GM19023 (cell line): ENCODE data around the gene STPG2.

Source experiments
- ATAC-seq: cut with Tn5 transposase; IDR thresholded peaks from one replicate; pipeline ENCODE4 v1.9.1; 2021; ENCODE audit warnings: mild to moderate bottlenecking, moderate library complexity; ENCODE audit not compliant: unreplicated experiment

Gene STPG2

GRCh38 chr4:97845758-97846157 lies 297.5 kb downstream of the STPG2 start:
- no peak for ATAC-seq

DNA sequence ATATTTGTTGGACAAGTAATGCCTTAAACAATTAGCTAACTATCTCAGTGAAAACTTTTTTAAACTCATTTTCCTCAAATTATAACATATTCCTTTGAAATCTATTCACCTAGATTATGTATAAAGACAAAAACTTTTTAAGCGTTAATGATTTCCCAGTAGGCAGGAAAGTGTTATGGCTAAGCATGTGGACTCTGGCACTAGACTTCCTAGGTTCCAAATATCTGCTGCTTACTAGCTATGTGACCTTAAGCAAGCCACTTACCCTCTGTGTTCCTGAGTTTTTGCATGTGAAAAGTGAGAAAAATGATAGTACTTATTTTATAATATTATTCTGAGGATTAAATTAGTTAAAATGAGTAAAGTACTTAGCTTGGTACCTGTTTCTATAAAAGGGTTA lies 301.8 kb downstream of the STPG2 start:
- ATAC-seq = no peak

DNA sequence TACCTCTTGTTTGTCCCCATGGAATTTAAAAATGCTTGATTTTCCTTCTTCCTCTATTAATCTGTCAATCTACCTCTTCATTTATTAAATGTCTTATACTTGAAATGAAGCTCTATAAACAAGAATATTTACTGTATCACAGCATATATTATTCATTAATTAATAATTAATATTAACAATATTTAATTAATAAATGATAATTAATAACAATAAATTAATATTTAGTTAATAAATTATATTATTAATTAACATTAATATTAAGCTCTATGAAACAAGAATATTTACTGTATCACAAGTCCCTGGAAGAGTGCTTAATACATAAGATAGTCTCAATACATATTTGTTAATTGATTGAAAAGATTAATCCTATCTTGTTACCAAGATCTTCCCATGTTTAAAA lies 306.6 kb downstream of the STPG2 start:
- ATAC-seq = no peak

DNA sequence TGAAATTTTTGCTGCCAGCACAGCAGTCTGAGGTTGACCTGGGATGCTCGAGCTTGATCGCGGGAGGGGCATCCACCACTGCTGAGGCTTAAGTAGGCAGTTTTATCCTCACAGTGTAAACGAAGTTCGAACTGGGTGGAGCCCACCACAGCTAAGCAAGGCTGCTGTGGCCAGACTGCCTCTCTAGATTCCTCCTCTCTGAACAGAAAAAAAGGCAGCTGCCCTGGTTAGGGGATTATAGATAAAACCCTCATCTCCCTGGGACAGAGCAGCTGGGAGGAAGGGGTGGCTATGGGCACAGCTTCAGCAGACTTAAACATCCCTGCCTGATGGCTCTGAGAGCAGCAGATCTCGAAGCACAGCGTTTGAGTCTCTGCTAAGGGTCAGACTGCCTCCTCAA lies 314.6 kb downstream of the STPG2 start:
- no peak for ATAC-seq

GRCh38 chr4:97819294-97819693 lies 324.0 kb downstream of the STPG2 start:
- no peak for ATAC-seq

GRCh38 chr4:97812768-97813167 lies 330.5 kb downstream of the STPG2 start:
- no peak for ATAC-seq

DNA sequence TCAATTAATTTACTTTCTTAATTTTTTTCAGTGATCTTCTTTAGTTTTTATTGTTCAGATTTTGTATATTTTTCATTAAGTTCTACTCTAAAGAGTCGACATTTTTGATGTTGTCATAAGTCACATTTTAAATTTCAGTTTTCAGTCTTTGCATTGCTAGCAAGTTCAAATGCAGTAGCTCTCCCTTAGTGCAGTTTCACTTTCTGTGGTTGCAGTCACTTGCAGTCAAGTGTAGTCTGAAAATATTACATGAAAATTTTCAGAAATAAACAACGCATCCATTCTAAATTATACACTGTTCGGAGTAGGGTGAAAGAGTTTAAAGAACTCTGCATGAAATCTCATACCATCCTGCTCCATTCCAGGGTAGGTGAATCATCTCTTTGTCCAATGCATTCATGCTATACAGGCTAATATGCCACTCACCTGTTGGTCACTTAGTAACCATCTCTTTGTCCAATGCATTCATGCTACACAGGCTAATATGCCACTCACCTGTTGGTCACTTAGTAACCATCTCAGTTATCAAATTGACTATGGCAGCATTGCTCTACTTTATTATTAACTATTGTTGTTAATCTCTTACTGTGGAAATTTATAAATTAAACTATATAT lies 356.9 kb downstream of the STPG2 start:
- no peak for ATAC-seq

- no peak for ATAC-seq
These were observed 365.1 kb downstream of the STPG2 start for GRCh38 chr4:97778174-97778573.

GRCh38 chr4:97774347-97774989 lies 368.8 kb downstream of the STPG2 start:
- no peak for ATAC-seq

DNA sequence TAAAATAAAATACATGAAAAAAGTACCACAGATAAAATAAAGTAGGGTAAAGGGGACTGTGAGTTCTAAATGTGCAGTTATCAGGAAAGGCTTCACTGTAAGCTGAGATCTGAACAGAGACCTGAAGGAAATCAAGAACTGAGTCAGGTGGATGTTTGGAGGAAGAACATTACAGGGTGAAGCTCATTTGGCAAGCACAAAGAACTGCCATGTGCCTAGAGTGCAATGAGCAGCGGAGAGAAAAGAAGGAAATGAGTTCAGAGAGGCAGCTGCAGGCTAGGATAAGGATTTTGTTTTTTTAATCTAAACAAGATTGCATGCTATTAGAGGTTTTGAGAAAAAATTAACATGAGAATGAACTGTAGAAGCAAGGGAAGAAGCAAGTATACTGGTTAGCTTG lies 373.1 kb downstream of the STPG2 start:
- ATAC-seq = no peak

- ATAC-seq = no peak
These were observed 381.2 kb downstream of the STPG2 start for GRCh38 chr4:97762115-97762512.

DNA sequence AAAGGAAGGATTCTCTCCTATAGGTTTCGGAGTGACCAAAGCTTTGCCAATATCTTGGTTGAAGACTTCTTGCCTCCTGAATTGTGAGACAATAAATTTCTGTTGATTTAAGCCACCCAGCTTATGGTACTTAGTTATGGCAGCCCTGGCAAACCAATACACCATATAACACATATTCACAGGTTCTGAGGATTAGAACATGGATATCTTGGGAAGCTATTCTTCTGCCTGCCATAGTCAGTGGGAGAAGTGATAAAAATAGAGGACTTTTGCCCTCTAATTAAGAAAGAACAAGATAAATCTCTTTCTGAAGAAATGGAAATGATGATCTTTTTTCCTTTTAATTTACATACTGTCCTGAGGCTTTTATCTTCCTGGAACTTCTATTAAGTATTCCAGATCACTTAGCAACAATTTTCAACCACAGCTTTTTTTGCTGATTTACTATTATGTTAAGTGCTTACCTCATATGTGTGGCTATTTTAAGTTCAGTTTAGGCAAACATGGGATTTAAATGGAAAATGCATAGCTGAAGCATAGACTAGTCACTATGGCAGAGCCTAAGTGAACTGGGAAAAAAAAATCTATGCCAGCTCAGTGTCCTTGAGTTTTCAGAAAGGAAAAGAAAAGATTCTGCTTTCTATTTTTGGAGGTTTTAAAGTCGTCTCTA lies 381.7 kb downstream of the STPG2 start:
- no peak for ATAC-seq

DNA sequence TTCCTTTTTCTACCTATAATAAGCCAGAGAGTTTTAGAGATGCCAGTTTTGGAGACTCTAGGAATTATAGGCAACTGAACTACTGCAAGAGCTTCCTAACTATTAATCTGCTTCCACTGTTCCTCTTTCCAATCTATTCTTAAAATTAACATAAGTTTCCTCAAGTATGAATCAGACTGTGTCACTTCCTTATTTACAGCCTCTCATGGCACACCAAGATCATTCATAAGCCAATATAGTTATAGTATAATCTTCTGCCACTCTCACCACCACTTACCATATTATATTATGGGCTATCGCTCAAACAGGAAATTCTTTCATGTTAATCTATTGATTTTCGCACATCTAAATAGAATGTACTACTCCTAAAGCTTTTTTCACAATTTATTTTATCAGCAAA lies 383.5 kb downstream of the STPG2 start:
- ATAC-seq = no peak

DNA sequence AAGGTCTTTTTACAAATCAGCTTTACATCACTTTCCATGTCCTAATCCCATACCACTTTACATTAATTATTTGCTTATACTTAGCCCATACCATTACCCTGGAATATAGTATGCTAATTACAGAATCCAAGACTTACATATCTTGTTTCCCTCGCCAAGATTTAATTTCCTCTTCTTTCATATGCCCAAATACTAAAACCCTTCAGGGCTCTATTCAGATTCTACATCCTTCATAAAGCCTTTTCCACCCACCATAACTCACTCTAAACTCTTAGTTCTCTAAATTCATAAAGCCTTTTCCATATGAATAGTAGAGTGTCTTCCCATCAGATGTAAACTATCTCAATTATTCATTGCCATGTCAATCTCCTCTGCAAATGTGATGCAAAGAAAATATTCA lies 390.7 kb downstream of the STPG2 start:
- no peak for ATAC-seq

GRCh38 chr4:97747945-97748344 lies 395.3 kb downstream of the STPG2 start:
- no peak for ATAC-seq

DNA sequence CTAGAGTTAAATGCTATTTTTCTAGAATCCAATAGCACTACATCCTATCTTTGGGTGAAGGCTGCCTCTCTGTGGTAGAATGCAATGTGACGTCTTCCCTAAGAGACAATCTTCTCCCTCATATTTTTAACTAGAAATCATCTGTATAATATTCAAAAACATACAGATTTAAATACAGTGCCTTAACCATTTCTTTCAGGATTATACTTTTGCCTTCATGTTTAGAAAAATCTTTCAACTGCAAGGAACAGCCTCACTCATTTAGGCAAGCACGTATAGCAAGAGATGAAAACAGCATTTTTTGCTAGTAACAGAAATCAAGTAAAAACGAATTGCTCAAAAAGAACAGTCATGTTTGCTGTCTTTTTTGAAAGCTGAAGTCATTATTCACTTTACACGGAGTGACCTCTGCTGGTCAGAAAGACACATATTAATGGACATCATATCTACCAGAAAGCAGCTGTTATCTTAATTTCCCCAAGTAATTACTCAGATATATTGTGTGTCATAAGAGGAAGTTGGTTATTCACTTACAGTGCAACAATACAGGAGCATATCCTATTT lies 422.3 kb downstream of the STPG2 start:
- no peak for ATAC-seq

DNA sequence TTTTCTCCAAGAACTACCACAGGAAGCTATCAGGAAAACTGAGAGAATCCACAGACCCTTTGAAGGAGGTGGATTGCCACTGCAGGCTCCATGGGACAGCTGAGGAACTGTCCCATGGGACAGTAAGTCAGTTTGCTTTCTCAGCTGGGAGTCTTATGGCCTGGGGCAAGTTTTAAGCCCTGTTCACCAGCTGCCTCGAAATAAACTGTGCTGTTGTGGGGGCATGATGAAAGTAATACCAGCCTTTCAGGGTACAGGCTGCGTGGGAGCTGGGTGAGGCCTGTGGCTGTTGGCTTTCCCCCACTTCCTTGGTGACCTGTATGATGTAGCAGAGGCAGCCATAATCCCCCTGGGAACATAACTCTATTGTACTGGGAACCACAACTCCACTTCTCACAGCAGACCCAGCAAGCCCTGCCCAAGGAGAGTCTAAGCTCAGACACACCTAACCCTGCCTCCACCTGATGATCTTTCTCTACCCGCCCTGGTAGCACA lies 452.1 kb downstream of the STPG2 start:
- ATAC-seq = no peak

DNA sequence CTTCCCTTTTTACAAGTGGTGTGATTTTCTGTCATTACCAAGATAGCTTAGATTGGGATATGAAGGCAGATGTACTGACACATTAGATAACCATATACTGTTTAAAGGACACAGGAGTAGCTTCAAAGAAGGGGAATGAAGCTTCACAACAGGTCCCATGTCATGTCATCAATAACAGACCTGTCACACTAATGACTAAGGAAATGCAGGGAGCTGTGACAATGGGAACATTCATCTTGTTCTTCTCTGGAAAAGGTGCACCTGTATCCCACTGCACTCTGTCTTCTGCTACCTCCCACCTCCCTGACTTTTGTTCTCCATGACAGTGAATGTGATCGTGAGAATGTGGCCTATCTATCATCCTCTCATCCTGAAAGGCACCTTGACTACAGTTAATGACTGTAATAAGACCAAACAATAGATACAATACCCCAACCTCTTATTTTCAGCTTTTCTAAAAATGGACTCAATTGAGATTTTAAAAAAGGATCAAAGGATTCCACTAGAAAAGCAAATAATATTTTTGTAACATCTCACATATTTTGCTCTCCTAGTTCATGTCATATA lies 472.5 kb downstream of the STPG2 start:
- ATAC-seq = no peak

GRCh38 chr4:97665553-97665952 lies 477.7 kb downstream of the STPG2 start:
- ATAC-seq = no peak

DNA sequence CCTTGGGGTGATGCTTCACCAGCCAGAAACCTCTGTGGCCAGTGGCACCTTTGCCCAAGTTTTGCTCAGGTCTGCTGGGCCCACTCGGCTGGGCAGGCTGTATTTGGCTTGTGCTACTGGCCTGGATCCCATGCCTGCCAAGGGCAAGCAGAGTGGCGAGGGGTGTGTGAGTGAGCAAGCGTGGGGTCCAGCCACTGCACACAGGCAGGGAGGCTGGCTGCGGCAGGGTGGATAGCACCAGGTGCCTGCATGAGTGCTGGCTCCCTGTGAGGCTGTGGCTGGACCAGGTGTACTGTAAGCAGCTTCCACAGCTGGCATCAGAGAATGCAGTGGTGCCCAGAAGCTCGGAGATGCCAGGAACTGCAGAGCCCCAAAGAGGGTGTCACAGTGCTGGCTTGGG lies 478.5 kb downstream of the STPG2 start:
- no peak for ATAC-seq

DNA sequence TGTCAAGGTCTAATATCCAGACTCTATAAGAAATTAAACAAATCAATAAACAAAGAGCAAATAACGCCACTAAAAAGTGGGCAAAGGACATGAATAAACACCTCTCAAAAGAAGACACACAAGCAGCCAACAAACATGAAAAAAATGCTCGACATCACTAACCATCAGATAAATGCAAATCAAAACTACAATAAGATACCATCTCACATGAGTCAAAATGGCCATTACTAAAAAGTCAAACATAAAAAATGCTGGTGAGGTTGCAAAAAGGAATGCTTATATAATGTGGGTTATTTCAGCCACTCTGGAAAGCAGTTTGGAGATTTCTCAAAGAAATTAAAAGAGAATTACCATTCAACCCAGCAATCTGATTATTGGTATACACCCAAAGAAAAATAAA lies 481.1 kb downstream of the STPG2 start:
- no peak for ATAC-seq
